HUES6 (cell line): ENCODE data around the gene FAAP100.

ENCODE experiments used
- H3K27ac ChIP-seq: 2 replicates; pipeline ENCODE4 v1.7.0; 2013; ENCODE audit warnings: low read depth, mild to moderate bottlenecking, low read length, inconsistent platforms
- H3K27me3 ChIP-seq: 2 replicates; pipeline ENCODE4 v1.6.1; 2013; ENCODE audit warnings: low read length; ENCODE audit not compliant: control insufficient read depth, insufficient read depth
- H3K36me3 ChIP-seq: 2 replicates; pipeline ENCODE4 v1.6.1; 2013; ENCODE audit warnings: low read length; ENCODE audit not compliant: control insufficient read depth, insufficient read depth
- H3K4me1 ChIP-seq: 2 replicates; pipeline ENCODE4 v1.6.1; 2013; ENCODE audit warnings: low read length; ENCODE audit not compliant: control insufficient read depth, insufficient read depth
- H3K4me3 ChIP-seq: 2 replicates; pipeline ENCODE4 v1.5.1; 2013; ENCODE audit warnings: low read depth, low read length
- H3K9ac ChIP-seq: one replicate; pipeline ENCODE4 v1.6.1; 2013; ENCODE audit warnings: mild to moderate bottlenecking, low read length
- H3K9me3 ChIP-seq: 2 replicates; pipeline ENCODE4 v1.6.1; 2013; ENCODE audit warnings: low read depth, low read length; ENCODE audit not compliant: control insufficient read depth, insufficient read depth

The FAAP100 gene

GRCh38 chr17:81551458-81552243 is 502 bp downstream of the FAAP100 start:
- Histone ChIP-seq H3K4me3 (peak overlapping the region; percentile 91), H3K9ac (peak overlapping the region; percentile 77), H3K27me3 (no peaks in the 10 kb centered on the region), H3K4me1 (peaks cover 15% of the 10 kb centered on the region), H3K9me3 (no peaks in the 10 kb centered on the region), H3K27ac (peak overlapping the region; percentile 52; the same call in 1 of the 2 replicates), H3K36me3 (peaks cover 31% of the 10 kb centered on the region)

GRCh38 chr17:81550830-81551457 is 1.2 kb downstream of the FAAP100 start:
- peak overlapping the region; percentile 91 for H3K4me3 ChIP-seq
- H3K9ac ChIP-seq, result peak overlapping the region; percentile 77
- H3K27ac ChIP-seq, result no peak overlapping the region
- peaks cover 15% of the 10 kb centered on the region for H3K4me1 ChIP-seq
- no peaks in the 10 kb centered on the region for H3K27me3 ChIP-seq
- peaks cover 36% of the 10 kb centered on the region for H3K36me3 ChIP-seq
- no peaks in the 10 kb centered on the region for H3K9me3 ChIP-seq

- Histone ChIP-seq H3K27me3 (no peaks in the 10 kb centered on the region), H3K27ac (no peak overlapping the region), H3K4me1 (peaks cover 15% of the 10 kb centered on the region), H3K9me3 (no peaks in the 10 kb centered on the region), H3K4me3 (no peak overlapping the region), H3K9ac (no peak overlapping the region), H3K36me3 (peaks cover 42% of the 10 kb centered on the region)
Observed at GRCh38 chr17:81550285-81550684, 1.9 kb downstream of the FAAP100 start.

GRCh38 chr17:81549826-81550225 is 2.3 kb downstream of the FAAP100 start:
- Histone ChIP-seq H3K36me3 (peaks cover 46% of the 10 kb centered on the region), H3K4me3 (no peak overlapping the region), H3K9ac (no peak overlapping the region), H3K9me3 (no peaks in the 10 kb centered on the region), H3K27me3 (no peaks in the 10 kb centered on the region), H3K4me1 (peaks cover 15% of the 10 kb centered on the region), H3K27ac (no peak overlapping the region)

GRCh38 chr17:81549031-81549557 is 3.1 kb downstream of the FAAP100 start:
- H3K9ac ChIP-seq, result no peak overlapping the region
- H3K27me3 ChIP-seq, result no peaks in the 10 kb centered on the region
- no peaks in the 10 kb centered on the region for H3K9me3 ChIP-seq
- peaks cover 15% of the 10 kb centered on the region for H3K4me1 ChIP-seq
- H3K36me3 ChIP-seq, result peaks cover 54% of the 10 kb centered on the region
- no peak overlapping the region for H3K27ac ChIP-seq
- no peak overlapping the region for H3K4me3 ChIP-seq

- Histone ChIP-seq H3K4me3 (no peak overlapping the region), H3K9ac (no peak overlapping the region), H3K4me1 (peaks cover 5% of the 10 kb centered on the region), H3K27me3 (no peaks in the 10 kb centered on the region), H3K9me3 (no peaks in the 10 kb centered on the region), H3K36me3 (peaks cover 69% of the 10 kb centered on the region), H3K27ac (no peak overlapping the region)
Observed at GRCh38 chr17:81547614-81547982, 4.6 kb downstream of the FAAP100 start.

- Histone ChIP-seq H3K4me1 (peaks cover 5% of the 10 kb centered on the region), H3K27ac (no peak overlapping the region), H3K4me3 (no peak overlapping the region), H3K36me3 (peaks cover 74% of the 10 kb centered on the region), H3K9ac (no peak overlapping the region), H3K9me3 (no peaks in the 10 kb centered on the region), H3K27me3 (no peaks in the 10 kb centered on the region)
Observed at GRCh38 chr17:81546906-81547613, 5.1 kb downstream of the FAAP100 start.

- no peaks in the 10 kb centered on the region for H3K4me1 ChIP-seq
- H3K27me3 ChIP-seq, result no peaks in the 10 kb centered on the region
- no peak overlapping the region for H3K9ac ChIP-seq
- peaks cover 84% of the 10 kb centered on the region for H3K36me3 ChIP-seq
- H3K27ac ChIP-seq, result no peak overlapping the region
- H3K9me3 ChIP-seq, result no peaks in the 10 kb centered on the region
- H3K4me3 ChIP-seq, result no peak overlapping the region
Observed at GRCh38 chr17:81545160-81545949, 6.8 kb downstream of the FAAP100 start.

- no peak overlapping the region for H3K27ac ChIP-seq
- no peaks in the 10 kb centered on the region for H3K27me3 ChIP-seq
- H3K9ac ChIP-seq, result no peak overlapping the region
- H3K4me1 ChIP-seq, result no peaks in the 10 kb centered on the region
- no peaks in the 10 kb centered on the region for H3K9me3 ChIP-seq
- no peak overlapping the region for H3K4me3 ChIP-seq
- peaks cover 80% of the 10 kb centered on the region for H3K36me3 ChIP-seq
Observed at GRCh38 chr17:81544281-81544974, 7.7 kb downstream of the FAAP100 start.

GRCh38 chr17:81543756-81544155 is 8.4 kb downstream of the FAAP100 start:
- Histone ChIP-seq H3K4me1 (no peaks in the 10 kb centered on the region), H3K9me3 (no peaks in the 10 kb centered on the region), H3K9ac (no peak overlapping the region)

More at GRCh38 chr17:81543756-81544155, 8.4 kb downstream of the FAAP100 start:
- Histone ChIP-seq H3K27me3 (no peaks in the 10 kb centered on the region), H3K27ac (no peak overlapping the region), H3K36me3 (peaks cover 74% of the 10 kb centered on the region), H3K4me3 (no peak overlapping the region)
